DMS53 (cell line): ENCODE data around the gene PARM1.

ENCODE experiments used
- DNase-seq: peaks from one replicate; lab custom pipeline; 2025; lab: John Stamatoyannopoulos, UW

The PARM1 gene

GRCh38 chr4:74932832-74933561 is at the start of gene PARM1:
PARM1 (plus strand) TSS chr4:74933116; CDS start chr4:74933328, 212 bp downstream.
- peak; percentile 94 for DNase-seq

- DNase-seq = no peak
Measured at GRCh38 chr4:74884266-74884665, 48.6 kb upstream of the PARM1 start.

DNA sequence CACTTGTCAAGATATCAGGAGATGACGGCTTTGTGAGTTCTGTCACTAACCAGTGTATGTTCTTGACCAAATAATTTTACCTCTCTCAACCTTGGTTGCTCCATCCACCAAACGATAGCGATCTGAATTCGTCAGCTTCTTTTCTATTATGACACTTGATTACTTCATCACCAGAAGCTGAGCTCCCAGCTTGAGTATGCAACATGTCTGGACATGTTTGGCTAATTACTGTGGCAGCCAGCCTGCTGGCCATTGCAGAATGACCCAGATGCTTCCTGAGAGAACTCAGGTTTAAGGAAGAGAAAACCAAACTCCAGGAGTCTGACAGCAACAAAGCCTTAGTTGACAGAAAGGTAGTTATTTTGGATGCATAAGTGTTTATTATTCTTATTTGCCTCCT is 46.4 kb upstream of the PARM1 start:
- peak; percentile 67 for DNase-seq

GRCh38 chr4:74890341-74890740 is 42.6 kb upstream of the PARM1 start:
- DNase-seq = no peak

- DNase-seq = peak; percentile 34
Measured at GRCh38 chr4:74891037-74891436, 41.9 kb upstream of the PARM1 start.

DNA sequence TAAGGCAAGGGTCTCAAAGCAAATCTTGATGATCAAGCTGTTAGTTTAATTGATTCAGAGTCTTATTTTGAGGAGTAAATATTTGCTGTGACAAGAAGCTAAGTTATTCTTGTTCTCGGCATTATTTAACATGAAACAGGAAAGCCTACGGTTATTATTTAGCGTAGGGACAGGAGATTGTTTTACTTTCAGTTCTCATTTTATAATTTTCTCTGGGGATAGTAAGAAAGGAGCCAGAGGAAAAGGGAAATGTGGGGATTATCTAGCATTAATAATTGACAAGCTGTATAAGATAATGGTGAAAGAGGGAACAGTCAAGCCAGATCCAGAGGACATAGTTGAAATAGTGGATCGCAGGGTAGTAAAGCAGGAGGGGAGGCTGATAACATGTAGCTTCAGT is 39.7 kb upstream of the PARM1 start:
- DNase-seq = no peak

GRCh38 chr4:74896595-74896994 is 36.3 kb upstream of the PARM1 start:
- DNase-seq = peak; percentile 57

GRCh38 chr4:74897386-74897785 is 35.5 kb upstream of the PARM1 start:
- DNase-seq = no peak

DNA sequence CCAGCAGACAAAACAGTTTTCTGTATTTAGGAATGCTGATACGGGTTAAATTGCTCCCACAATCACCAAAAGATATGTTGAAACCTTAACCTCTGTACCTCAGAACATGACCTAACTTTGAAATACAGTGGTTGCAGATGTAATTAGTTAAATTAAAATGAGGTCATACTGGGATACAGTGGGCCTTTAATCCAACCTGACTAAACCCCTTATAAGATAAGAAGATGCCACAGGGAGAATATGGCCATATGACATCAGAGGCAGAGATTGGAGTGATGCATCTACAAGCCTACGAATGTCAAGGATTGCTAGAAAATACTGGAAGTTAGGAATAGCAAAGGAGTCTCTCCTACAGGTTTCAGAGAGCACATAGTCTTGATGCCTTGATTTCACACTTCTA is 32.1 kb upstream of the PARM1 start:
- no peak for DNase-seq

- DNase-seq = no peak
Measured at GRCh38 chr4:74904509-74905065, 28.3 kb upstream of the PARM1 start.

DNA sequence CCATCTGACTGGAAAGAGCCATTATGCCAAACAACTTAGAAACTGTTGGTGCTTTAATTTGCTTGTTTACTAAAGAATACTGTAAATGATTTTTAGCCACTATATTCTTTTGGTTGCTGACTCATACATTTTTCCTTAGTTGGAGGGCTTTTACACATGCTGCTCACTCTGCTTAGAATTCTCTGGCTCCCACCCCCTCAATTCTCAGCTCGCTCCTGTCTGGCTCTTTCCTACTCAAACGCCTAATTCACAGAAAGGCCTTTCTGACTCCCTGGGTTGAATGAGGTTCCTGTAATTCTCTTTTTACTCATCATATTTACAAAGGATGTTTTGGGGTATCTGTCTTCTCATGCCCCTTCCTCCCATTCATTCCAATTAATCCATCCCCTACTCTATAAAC is 26.1 kb upstream of the PARM1 start:
- no peak for DNase-seq

DNA sequence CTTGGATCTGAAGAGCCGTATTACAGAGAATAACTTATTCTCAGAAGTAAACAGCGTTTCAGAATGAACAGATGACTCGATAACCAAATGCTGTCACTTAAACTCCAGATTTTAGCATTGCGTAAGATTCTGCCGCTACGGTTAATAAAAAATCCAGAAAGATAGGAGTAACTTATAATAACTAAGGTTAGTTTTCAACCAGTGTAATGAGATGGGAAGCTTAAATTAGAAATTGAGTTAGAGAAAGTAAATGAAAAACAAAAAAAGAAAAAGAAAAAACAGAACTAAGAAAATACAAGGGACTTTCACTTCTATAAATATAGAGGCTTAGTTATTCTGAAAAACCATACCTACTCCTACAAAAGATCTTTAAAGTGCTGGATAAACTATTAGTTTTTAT is 13.1 kb upstream of the PARM1 start:
- DNase-seq = no peak

DNA sequence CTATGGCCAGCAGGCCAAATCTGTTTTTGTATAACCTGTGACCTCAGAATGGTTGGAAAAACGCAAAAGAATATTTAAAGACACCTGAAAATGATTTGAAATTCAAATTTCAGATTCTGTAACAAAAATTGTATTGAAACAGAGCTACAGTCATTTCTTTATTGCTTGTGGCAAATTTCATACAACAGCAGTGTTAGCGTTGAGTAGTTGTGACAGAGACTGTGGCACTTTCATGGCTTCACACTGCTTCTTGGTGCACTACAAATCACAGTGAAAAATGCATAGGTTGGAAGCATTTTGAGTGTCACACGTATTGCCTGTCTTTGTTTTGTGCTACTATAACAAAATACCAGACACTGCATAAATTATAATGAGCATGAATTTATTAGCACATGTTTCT is 12.2 kb upstream of the PARM1 start:
- DNase-seq = no peak

GRCh38 chr4:74921490-74921889 is 11.4 kb upstream of the PARM1 start:
- DNase-seq = no peak

DNA sequence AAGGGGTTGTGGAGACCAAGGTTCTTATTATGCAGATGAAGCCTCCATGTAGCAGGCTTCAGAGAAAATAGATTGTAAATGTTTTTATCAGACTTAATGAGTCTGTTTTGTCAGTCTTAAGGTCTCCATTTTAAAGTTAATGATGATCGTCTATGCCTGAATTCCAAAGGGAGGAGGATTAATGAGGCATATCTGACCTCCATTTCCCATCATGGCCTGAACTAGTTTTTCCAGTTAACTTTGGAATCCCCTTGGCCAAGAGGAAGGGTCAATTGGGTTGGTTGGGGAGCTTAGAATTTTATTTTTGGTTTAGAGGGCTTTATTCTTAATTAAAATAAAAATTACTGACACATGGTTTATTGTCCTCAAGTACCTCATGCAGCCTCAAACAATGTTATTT is 6.9 kb upstream of the PARM1 start:
- no peak for DNase-seq

DNA sequence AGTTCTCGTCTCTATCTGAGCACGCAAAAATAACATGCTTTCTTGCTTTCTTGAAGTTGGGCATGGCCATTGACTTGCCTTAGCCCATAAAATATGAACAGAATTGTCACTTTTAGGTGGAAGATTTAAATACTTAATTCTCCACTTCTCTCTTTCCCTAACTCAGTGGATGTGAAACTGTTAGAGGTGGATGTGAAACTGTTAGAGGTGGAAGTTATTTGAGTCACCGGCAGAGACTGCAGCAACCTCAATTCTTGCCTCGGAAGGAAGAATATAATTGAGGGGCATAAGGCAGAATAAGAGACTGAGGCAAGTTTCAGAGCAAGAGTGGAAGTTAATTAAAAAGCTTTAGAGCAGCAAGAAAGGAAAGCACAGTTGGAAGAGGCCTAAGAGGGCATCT is 2.8 kb upstream of the PARM1 start:
- no peak for DNase-seq

GRCh38 chr4:74931376-74931775 is 1.5 kb upstream of the PARM1 start:
- no peak for DNase-seq

DNA sequence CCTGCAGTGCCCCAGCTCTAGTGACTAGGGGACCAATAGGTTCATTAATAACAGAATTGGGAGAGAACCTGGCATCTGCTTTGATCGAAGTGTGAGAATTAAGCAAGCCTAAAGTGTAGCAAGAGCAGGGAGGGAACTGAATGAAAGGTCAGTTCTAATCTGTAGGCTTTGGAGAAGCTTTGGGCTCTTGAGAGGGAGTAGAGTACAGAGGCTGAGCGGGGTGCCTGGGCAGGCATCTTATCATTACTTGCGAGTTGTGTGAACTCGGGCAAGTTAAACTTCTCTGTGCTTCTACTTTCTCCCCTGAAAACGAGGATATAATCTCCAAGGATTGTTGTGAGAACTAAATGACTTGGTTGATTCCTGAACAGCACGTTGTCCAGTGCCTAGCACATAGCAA is 906 bp upstream of the PARM1 start:
- no peak for DNase-seq

DNA sequence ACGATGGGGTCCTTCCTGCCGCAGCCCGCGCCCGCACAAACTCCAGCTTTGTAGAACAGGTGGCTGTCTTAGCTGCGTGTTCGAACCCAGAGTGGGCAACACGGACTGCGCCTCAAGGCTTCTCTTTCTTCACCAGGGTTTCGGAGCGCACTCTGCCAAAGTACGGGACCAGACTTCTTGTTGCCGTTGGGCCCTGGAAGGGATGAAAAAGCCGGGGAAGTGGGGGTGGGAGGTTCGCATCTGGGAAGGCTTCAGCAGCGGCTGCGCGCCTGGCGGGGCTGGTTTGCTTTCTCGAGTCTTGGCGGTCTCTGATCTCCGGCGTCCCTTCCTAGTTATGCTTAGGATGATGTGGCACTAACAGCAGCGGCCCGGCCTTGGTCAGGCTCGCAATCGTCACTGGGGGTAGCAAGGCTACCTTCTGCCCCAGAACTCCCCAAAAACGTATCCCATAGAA is 673 bp downstream of the PARM1 start:
- peak; percentile 70 for DNase-seq

GRCh38 chr4:74934016-74934831 is 1.3 kb downstream of the PARM1 start:
- DNase-seq = peak; percentile 90

DNA sequence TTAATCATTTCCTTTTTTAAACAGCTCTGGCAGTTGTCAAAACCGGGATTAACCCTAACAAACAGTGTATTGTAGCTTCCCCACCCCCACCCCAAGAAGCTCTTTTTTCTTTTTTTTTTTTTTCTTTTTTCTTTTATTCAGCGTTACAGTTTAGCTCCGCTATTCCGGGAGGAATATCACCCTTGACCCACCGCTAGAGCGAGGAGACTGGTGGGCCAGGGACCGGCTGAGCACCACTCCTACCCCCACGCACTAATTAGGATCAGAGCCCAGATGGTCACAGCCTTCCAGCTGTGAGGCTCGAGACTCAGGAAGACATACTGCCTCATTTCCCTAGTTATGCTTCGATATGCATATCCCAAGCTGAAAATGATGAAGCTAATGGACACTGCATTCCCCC is 2.0 kb downstream of the PARM1 start:
- DNase-seq = peak; percentile 59

DNA sequence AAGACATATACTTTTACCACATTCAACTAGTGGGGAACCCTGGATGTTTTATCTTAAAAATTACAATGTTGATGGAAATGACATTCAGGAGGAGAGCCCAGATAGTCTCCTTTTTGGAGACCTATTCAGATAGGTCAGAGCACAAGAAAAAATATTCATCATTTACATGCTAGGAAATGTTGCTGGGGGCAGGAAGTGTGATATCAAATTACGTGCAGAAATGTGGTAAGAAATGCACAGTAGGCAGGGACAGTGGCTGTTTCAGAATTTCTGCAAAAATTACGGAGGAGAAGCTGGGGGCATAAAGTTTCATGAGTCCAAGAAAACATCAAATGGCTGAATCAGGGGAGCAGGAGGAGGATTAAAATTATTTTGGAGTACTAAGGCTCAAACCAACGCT is 8.2 kb downstream of the PARM1 start:
- no peak for DNase-seq

GRCh38 chr4:74942251-74942917 is 9.5 kb downstream of the PARM1 start:
- DNase-seq = peak; percentile 46
